ENCODE results near the gene HBD. TPM values are rescaled to one million over a fixed set of nuclear protein-coding genes. Genes with fewer than 3 reads are reported as not detected.

Gene HBD
- total RNA-seq, 1 donor from 2014 or later, result not detected

DNA sequence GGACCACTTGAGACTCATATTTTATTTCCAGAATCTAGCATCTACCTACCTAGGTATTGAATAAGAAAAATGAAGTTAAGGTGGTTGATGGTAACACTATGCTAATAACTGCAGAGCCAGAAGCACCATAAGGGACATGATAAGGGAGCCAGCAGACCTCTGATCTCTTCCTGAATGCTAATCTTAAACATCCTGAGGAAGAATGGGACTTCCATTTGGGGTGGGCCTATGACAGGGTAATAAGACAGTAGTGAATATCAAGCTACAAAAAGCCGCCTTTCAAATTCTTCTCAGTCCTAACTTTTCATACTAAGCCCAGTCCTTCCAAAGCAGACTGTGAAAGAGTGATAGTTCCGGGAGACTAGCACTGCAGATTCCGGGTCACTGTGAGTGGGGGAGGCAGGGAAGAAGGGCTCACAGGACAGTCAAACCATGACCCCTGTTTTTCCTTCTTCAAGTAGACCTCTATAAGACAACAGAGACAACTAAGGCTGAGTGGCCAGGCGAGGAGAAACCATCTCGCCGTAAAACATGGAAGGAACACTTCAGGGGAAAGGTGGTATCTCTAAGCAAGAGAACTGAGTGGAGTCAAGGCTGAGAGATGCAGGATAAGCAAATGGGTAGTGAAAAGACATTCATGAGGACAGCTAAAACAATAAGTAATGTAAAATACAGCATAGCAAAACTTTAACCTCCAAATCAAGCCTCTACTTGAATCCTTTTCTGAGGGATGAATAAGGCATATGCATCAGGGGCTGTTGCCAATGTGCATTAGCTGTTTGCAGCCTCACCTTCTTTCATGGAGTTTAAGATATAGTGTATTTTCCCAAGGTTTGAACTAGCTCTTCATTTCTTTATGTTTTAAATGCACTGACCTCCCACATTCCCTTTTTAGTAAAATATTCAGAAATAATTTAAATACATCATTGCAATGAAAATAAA lies 9.5 kb downstream of the HBD start:
- no peaks in the 10 kb centered on the region for H3K4me1 ChIP-seq
- H3K27me3 ChIP-seq, result no peaks in the 10 kb centered on the region
- DNase-seq (ENCODE audit: extremely low spot score in 2 of 2), result no peak
- H3K36me3 ChIP-seq, result no peaks in the 10 kb centered on the region
- no peaks in the 10 kb centered on the region for H3K9me3 ChIP-seq
- no peak overlapping the region for H3K4me3 ChIP-seq
- H3K27ac ChIP-seq, result no peak overlapping the region
- intact Hi-C loops (cut with DNase I), result no loop called here
- TF ChIP-seq POLR2A (IDR thresholded peaks at IDR 0.05) (no peak), CTCF (IDR thresholded peaks at IDR 0.05) (no peak), POLR2AphosphoS5 (IDR thresholded peaks at IDR 0.05; ENCODE audit: insufficient read depth in 1 of 2, low read depth in 1 of 2) (no peak)

- Histone ChIP-seq H3K9me3 (no peaks in the 10 kb centered on the region), H3K4me1 (no peaks in the 10 kb centered on the region), H3K4me3 (no peak overlapping the region), H3K27me3 (no peaks in the 10 kb centered on the region), H3K36me3 (no peaks in the 10 kb centered on the region), H3K27ac (no peak overlapping the region)
- DNase-seq (ENCODE audit: extremely low spot score in 2 of 2), result no peak
- intact Hi-C loops (cut with DNase I), result no loop called here
- TF ChIP-seq POLR2A (IDR thresholded peaks at IDR 0.05) (no peak), POLR2AphosphoS5 (IDR thresholded peaks at IDR 0.05; ENCODE audit: insufficient read depth in 1 of 2, low read depth in 1 of 2) (no peak), CTCF (IDR thresholded peaks at IDR 0.05) (no peak)
Observed at GRCh38 chr11:5223686-5224085, 10.6 kb downstream of the HBD start.

GRCh38 chr11:5223146-5223545 lies 11.1 kb downstream of the HBD start:
- Histone ChIP-seq H3K27me3 (no peaks in the 10 kb centered on the region), H3K36me3 (no peaks in the 10 kb centered on the region), H3K9me3 (no peaks in the 10 kb centered on the region), H3K4me3 (no peak overlapping the region), H3K4me1 (no peaks in the 10 kb centered on the region), H3K27ac (no peak overlapping the region)
- DNase-seq (ENCODE audit: extremely low spot score in 2 of 2), result no peak
- intact Hi-C loops (cut with DNase I), result no loop called here
- TF ChIP-seq CTCF (IDR thresholded peaks at IDR 0.05), result no peak
- TF ChIP-seq POLR2A (IDR thresholded peaks at IDR 0.05), result no peak
- no peak for TF ChIP-seq POLR2AphosphoS5 (IDR thresholded peaks at IDR 0.05; ENCODE audit: insufficient read depth in 1 of 2, low read depth in 1 of 2)

GRCh38 chr11:5210376-5210885 lies 23.9 kb downstream of the HBD start:
- TF ChIP-seq POLR2AphosphoS5 (IDR thresholded peaks at IDR 0.05; ENCODE audit: insufficient read depth in 1 of 2, low read depth in 1 of 2) (no peak), POLR2A (IDR thresholded peaks at IDR 0.05) (no peak), CTCF (IDR thresholded peaks at IDR 0.05) (no peak)
- H3K9me3 ChIP-seq, result no peaks in the 10 kb centered on the region
- no peaks in the 10 kb centered on the region for H3K36me3 ChIP-seq
- no peaks in the 10 kb centered on the region for H3K27me3 ChIP-seq
- no peak overlapping the region for H3K4me3 ChIP-seq
- no peak for DNase-seq (ENCODE audit: extremely low spot score in 2 of 2)
- no peak overlapping the region for H3K27ac ChIP-seq
- intact Hi-C loops (cut with DNase I), result no loop called here
- H3K4me1 ChIP-seq, result no peaks in the 10 kb centered on the region

- Histone ChIP-seq H3K27ac (no peak overlapping the region), H3K36me3 (no peaks in the 10 kb centered on the region), H3K9me3 (no peaks in the 10 kb centered on the region), H3K4me3 (no peak overlapping the region), H3K4me1 (no peaks in the 10 kb centered on the region), H3K27me3 (no peaks in the 10 kb centered on the region)
- TF ChIP-seq CTCF (IDR thresholded peaks at IDR 0.05), result no peak
- no peak for TF ChIP-seq POLR2AphosphoS5 (IDR thresholded peaks at IDR 0.05; ENCODE audit: insufficient read depth in 1 of 2, low read depth in 1 of 2)
- TF ChIP-seq POLR2A (IDR thresholded peaks at IDR 0.05), result no peak
- intact Hi-C loops (cut with DNase I), result no loop called here
- no peak for DNase-seq (ENCODE audit: extremely low spot score in 2 of 2)
Observed at GRCh38 chr11:5204787-5205186, 29.5 kb downstream of the HBD start.

Data from vagina (tissue), 2 donors.